ENCODE data around the gene PTPN7.

- TF ChIP-seq CTCF (IDR thresholded peaks at IDR 0.05; ENCODE audit: low read length) (no peak), EZH2 (optimal IDR thresholded peaks at IDR 0.05; ENCODE audit: low read depth, low read length) (no peak)
These were observed 11.6 kb upstream of the PTPN7 start for GRCh38 chr1:202172015-202172355.

All from MM.1S (cell line).